BJ (cell line): ENCODE data around the gene OR2L2. TPM values are rescaled to one million over a fixed set of nuclear protein-coding genes. Genes with fewer than 3 reads are reported as not detected.
"Not testable (repeated sequence)": the region's sequence is repeated elsewhere in the genome, so short reads cannot be mapped to it uniquely, and the experiment has no call there.

ENCODE experiments used
- CTCF ChIA-PET: fragments of 350-600 bp; formaldehyde crosslinking; extraction: SDS; loops from one replicate; lab custom pipeline; 2021; ENCODE audit warnings: antibody characterized with exemption, inconsistent platforms; lab: Yijun Ruan, JAX
- POLR2A ChIA-PET: fragments of 300-600 bp; sonication (Branson Sonifier 250); formaldehyde crosslinking; extraction: SDS; loops from one replicate; lab custom pipeline; 2021; ENCODE audit warnings: antibody characterized with exemption; lab: Charles Lee
- DNase-seq: peaks from one replicate; pipeline ENCODE4 v3.0.0-alpha.2; 2011; ENCODE audit warnings: low read depth
- H3K27me3 ChIP-seq: 2 replicates; pipeline ENCODE4 v1.6.0; 2011; ENCODE audit warnings: low read length; ENCODE audit not compliant: control insufficient read depth, insufficient read depth
- H3K36me3 ChIP-seq: 2 replicates; pipeline ENCODE4 v1.5.1; 2011; ENCODE audit warnings: low read length; ENCODE audit not compliant: control insufficient read depth, insufficient read depth
- H3K4me3 ChIP-seq: 2 replicates; pipeline ENCODE4 v1.5.1; 2011; ENCODE audit warnings: low read depth, mild to moderate bottlenecking, control low read depth, low read length
- CTCF ChIP-seq: IDR thresholded peaks from 2 replicates; pipeline ENCODE4 v1.5.1; 2011; ENCODE audit warnings: low read depth, mild to moderate bottlenecking, control low read depth, inconsistent platforms, low read length, moderate library complexity; ENCODE audit not compliant: insufficient read depth
- polyA plus RNA-seq: library from polyadenylated mRNA; depleted of rRNA; stranded (reverse); fragments of >200 nt; gene quantifications from 2 replicates; pipeline ENCODE4 v1.2.3, GENCODE V29; 2011

Gene OR2L2
- polyA plus RNA-seq, 1 experiment, result not detected

- Histone ChIP-seq H3K27me3 (no peaks in the 10 kb centered on the region), H3K36me3 (no peaks in the 10 kb centered on the region), H3K4me3 (no peak overlapping the region)
- ChIA-PET POLR2A (no interaction called here), CTCF (no interaction called here)
- TF ChIP-seq CTCF, result no peak
- no peak for DNase-seq
Measured at GRCh38 chr1:248047008-248047407, 17.1 kb downstream of the OR2L2 start.

GRCh38 chr1:248054671-248055070 is 24.8 kb downstream of the OR2L2 start:
- no peak for TF ChIP-seq CTCF
- no peaks in the 10 kb centered on the region for H3K27me3 ChIP-seq
- H3K4me3 ChIP-seq, result no peak overlapping the region
- ChIA-PET POLR2A (no interaction called here), CTCF (no interaction called here)
- no peaks in the 10 kb centered on the region for H3K36me3 ChIP-seq
- no peak for DNase-seq

GRCh38 chr1:248055261-248055660 is 25.4 kb downstream of the OR2L2 start:
- POLR2A ChIA-PET, result no interaction called here
- Histone ChIP-seq H3K27me3 (no peaks in the 10 kb centered on the region), H3K36me3 (no peaks in the 10 kb centered on the region), H3K4me3 (no peak overlapping the region)
- CTCF ChIA-PET, result no interaction called here
- DNase-seq, result no peak
- TF ChIP-seq CTCF, result no peak

GRCh38 chr1:248065071-248065470 is 35.2 kb downstream of the OR2L2 start:
- DNase-seq, result no peak
- H3K27me3 ChIP-seq, result no peaks in the 10 kb centered on the region
- POLR2A ChIA-PET, result no interaction called here
- CTCF ChIA-PET, result no interaction called here
- H3K4me3 ChIP-seq, result no peak overlapping the region
- no peak for TF ChIP-seq CTCF
- H3K36me3 ChIP-seq, result no peaks in the 10 kb centered on the region

- DNase-seq, result no peak
- ChIA-PET CTCF (no interaction called here), POLR2A (no interaction called here)
Measured at GRCh38 chr1:248065604-248066003, 35.7 kb downstream of the OR2L2 start.

GRCh38 chr1:248083864-248084263 is 54.0 kb downstream of the OR2L2 start:
- CTCF ChIA-PET, result not testable (repeated sequence)

More at GRCh38 chr1:248065604-248066003, 35.7 kb downstream of the OR2L2 start:
- H3K27me3 ChIP-seq, result no peaks in the 10 kb centered on the region
- TF ChIP-seq CTCF, result no peak
- no peak overlapping the region for H3K4me3 ChIP-seq
- no peaks in the 10 kb centered on the region for H3K36me3 ChIP-seq

More at GRCh38 chr1:248083864-248084263, 54.0 kb downstream of the OR2L2 start:
- H3K4me3 ChIP-seq, H3K36me3 ChIP-seq, H3K27me3 ChIP-seq, DNase-seq, POLR2A ChIA-PET: not testable (repeated sequence)
